ENCODE measurements around the gene CCDC197. TPM values are rescaled to one million over a fixed set of nuclear protein-coding genes. Genes with fewer than 3 reads are reported as not detected.

CCDC197 gene
- total and polyA plus RNA-seq, 2 donors (not counting 1 experiment from before 2014, with no cell fraction given) = not detected

DNA sequence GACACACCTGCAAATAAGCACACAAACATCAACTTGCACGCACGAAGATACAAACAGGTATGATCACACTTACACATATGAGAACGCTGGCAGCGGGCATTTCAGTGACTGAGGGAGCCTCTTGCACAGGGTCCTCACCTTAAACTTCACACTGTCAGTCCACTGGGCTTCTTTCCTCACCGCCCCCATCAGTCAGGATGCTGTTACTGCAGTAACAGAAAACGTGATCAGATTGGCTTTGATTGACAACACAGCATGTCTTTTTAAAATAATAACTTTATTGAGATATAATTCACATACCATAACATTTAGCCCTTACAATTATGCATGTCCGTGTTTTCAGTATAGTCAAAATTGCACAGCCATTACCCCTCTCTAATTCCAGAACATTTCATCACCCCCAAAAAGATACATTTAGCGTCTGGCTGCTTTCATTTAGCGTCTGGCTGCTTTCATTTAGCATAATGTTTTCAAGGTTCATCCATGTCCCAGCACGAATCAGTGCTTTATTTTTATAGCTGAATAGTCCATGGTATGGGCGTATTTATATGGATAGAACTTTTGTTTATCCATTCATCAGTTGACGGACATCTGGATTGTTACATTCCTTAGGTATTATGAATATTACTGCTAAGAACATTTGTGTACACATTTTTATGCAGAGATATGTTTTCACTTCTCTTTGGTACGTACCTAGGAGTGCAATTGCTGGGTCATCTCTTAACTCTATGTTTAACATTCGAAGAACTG, 8.4 kb downstream of the CCDC197 start:
- ChIA-PET POLR2A (no interaction called here), CTCF (interaction anchor here (0.9 to 12.8 kb wide), 5 partner anchors 31 to 82 kb away, joined by 3 to 367 read pairs (median 7); no protein-coding TSS in a partner anchor)
- Histone ChIP-seq H3K27ac (ENCODE audit: low read length in 2 of 2) (no peak overlapping the region), H3K4me3 (ENCODE audit: control extremely low read depth in 1 of 5, extremely low read depth in 1 of 5, insufficient read depth in 1 of 5, low read depth in 2 of 5, low read length in 4 of 5) (no peak overlapping the region), H3K9ac (ENCODE audit: low read length) (no peak overlapping the region), H2AFZ (ENCODE audit: insufficient read depth, low read depth, low read length, poor library complexity, severe bottlenecking) (no peak overlapping the region), H3K27me3 (replicated peaks in 1 of 4; ENCODE audit: control extremely low read depth in 1 of 4, control insufficient read depth in 3 of 4, insufficient read depth in 4 of 4, low read length in 3 of 4) (peaks cover 0 to 40% (median 15%) of the 10 kb centered on the region in 4 experiments), H3K9me3 (ENCODE audit: control extremely low read depth in 1 of 3, control insufficient read depth in 2 of 3, insufficient read depth in 1 of 3, low read length in 2 of 3) (peaks cover 0 to 7% (median 0%) of the 10 kb centered on the region in 3 donors), H3K36me3 (replicated peaks in 1 of 2; ENCODE audit: control extremely low read depth in 1 of 2, control insufficient read depth in 1 of 2, extremely low read depth in 1 of 2, insufficient read depth in 2 of 2, low read length in 1 of 2) (no peaks in the 10 kb centered on the region), H3K4me2 (replicated peaks; ENCODE audit: low read depth, low read length, poor library complexity, severe bottlenecking) (no peak overlapping the region), H4K20me1 (ENCODE audit: control insufficient read depth, insufficient read depth, low read length, poor library complexity, severe bottlenecking) (no peaks in the 10 kb centered on the region), H3K79me2 (ENCODE audit: control insufficient read depth, insufficient read depth, low read length) (no peaks in the 10 kb centered on the region), H3K4me1 (ENCODE audit: control insufficient read depth in 2 of 2, insufficient read depth in 2 of 2, low read length in 2 of 2) (peaks cover 4 to 6% of the 10 kb centered on the region in 2 donors)
- peak; percentile 36 for ATAC-seq (ENCODE audit: low read depth)
- Mint-ChIP-seq H3K27ac (no peak overlapping the region), H3K9me3 (ENCODE audit: insufficient read depth) (no peaks in the 10 kb centered on the region), H3K4me1 (peaks cover 4% of the 10 kb centered on the region), H3K4me3 (no peak overlapping the region), H3K27me3 (peaks cover 51% of the 10 kb centered on the region)
- peak; percentile 29 for DNase-seq
- intact Hi-C loops (cut with micrococcal nuclease) = no loop called here
- 70% methylated on average over 4 of the region's 14 CpGs for WGBS (ENCODE audit: insufficient coverage)
- TF ChIP-seq, protein P1, sequence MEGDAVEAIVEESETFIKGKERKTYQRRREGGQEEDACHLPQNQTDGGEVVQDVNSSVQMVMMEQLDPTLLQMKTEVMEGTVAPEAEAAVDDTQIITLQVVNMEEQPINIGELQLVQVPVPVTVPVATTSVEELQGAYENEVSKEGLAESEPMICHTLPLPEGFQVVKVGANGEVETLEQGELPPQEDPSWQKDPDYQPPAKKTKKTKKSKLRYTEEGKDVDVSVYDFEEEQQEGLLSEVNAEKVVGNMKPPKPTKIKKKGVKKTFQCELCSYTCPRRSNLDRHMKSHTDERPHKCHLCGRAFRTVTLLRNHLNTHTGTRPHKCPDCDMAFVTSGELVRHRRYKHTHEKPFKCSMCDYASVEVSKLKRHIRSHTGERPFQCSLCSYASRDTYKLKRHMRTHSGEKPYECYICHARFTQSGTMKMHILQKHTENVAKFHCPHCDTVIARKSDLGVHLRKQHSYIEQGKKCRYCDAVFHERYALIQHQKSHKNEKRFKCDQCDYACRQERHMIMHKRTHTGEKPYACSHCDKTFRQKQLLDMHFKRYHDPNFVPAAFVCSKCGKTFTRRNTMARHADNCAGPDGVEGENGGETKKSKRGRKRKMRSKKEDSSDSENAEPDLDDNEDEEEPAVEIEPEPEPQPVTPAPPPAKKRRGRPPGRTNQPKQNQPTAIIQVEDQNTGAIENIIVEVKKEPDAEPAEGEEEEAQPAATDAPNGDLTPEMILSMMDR (IDR thresholded peaks at IDR 0.05) = peak; percentile 74
- TF ChIP-seq EZH2 (IDR thresholded peaks at IDR 0.05; ENCODE audit: borderline replicate concordance, insufficient read depth, low read depth, low read length, poor library complexity, severe bottlenecking) = no peak

DNA sequence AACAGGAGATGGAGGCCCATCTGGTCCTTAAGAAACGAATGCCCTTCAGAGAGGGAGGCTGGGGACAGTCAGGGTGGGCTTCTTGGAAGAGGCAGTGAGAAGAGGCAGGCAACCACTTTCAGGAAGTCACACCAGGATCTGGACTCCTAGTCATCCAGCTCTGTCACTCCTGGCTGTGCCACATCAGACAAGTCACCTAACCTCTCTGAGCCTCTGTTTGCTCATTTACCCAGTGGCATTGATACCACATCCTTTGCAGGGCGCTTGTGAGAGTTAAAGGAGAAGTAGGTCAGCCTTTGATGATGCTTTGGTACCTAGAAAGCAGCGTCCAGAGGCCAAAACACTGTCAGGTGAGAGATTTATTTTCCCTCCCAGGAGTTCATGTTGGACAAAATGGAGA, 11.1 kb downstream of the CCDC197 start:
- Histone ChIP-seq H3K27ac (ENCODE audit: low read length in 2 of 2) (no peak overlapping the region), H2AFZ (ENCODE audit: insufficient read depth, low read depth, low read length, poor library complexity, severe bottlenecking) (no peak overlapping the region), H3K79me2 (ENCODE audit: control insufficient read depth, insufficient read depth, low read length) (no peaks in the 10 kb centered on the region), H3K9ac (ENCODE audit: low read length) (no peak overlapping the region), H3K9me3 (ENCODE audit: control extremely low read depth in 1 of 3, control insufficient read depth in 2 of 3, insufficient read depth in 1 of 3, low read length in 2 of 3) (no peaks in the 10 kb centered on the region), H3K4me2 (replicated peaks; ENCODE audit: low read depth, low read length, poor library complexity, severe bottlenecking) (no peak overlapping the region), H3K27me3 (replicated peaks in 1 of 4; ENCODE audit: control extremely low read depth in 1 of 4, control insufficient read depth in 3 of 4, insufficient read depth in 4 of 4, low read length in 3 of 4) (peaks cover 0 to 42% (median 8%) of the 10 kb centered on the region in 4 experiments), H3K36me3 (replicated peaks in 1 of 2; ENCODE audit: control extremely low read depth in 1 of 2, control insufficient read depth in 1 of 2, extremely low read depth in 1 of 2, insufficient read depth in 2 of 2, low read length in 1 of 2) (no peaks in the 10 kb centered on the region), H3K4me1 (ENCODE audit: control insufficient read depth in 2 of 2, insufficient read depth in 2 of 2, low read length in 2 of 2) (peaks cover 4 to 10% of the 10 kb centered on the region in 2 donors), H4K20me1 (ENCODE audit: control insufficient read depth, insufficient read depth, low read length, poor library complexity, severe bottlenecking) (no peaks in the 10 kb centered on the region), H3K4me3 (ENCODE audit: control extremely low read depth in 1 of 5, extremely low read depth in 1 of 5, insufficient read depth in 1 of 5, low read depth in 2 of 5, low read length in 4 of 5) (no peak overlapping the region)
- ChIA-PET CTCF (interaction anchor here (2.9 kb wide), 1 partner anchor 69 kb away, joined by 11 read pairs; no protein-coding TSS in a partner anchor), POLR2A (no interaction called here)
- H3K4me3 Mint-ChIP-seq = no peak overlapping the region
- 62% methylated on average over 2 of the region's 3 CpGs for WGBS (ENCODE audit: insufficient coverage)
- intact Hi-C loops (cut with micrococcal nuclease) = no loop called here
- TF ChIP-seq EZH2 (IDR thresholded peaks at IDR 0.05; ENCODE audit: borderline replicate concordance, insufficient read depth, low read depth, low read length, poor library complexity, severe bottlenecking) = no peak
- TF ChIP-seq, protein P1 (IDR thresholded peaks at IDR 0.05) = no peak
- no peaks in the 10 kb centered on the region for H3K9me3 Mint-ChIP-seq (ENCODE audit: insufficient read depth)
- peaks cover 50% of the 10 kb centered on the region for H3K27me3 Mint-ChIP-seq
- DNase-seq (no peak), ATAC-seq (ENCODE audit: low read depth) (no peak)
- peaks cover 9% of the 10 kb centered on the region for H3K4me1 Mint-ChIP-seq
- no peak overlapping the region for H3K27ac Mint-ChIP-seq

Data from B cell (primary cell).